ENCODE data around the gene SLC44A2. TPM values are rescaled to one million over a fixed set of nuclear protein-coding genes. Genes with fewer than 3 reads are reported as not detected.

The SLC44A2 gene
- total and polyA plus RNA-seq, 2 of the 8 experiments (the other 6 are each of a cell fraction or from before 2014, with no cell fraction given), result 105 to 120 TPM

- TF ChIP-seq RNF2 (IDR thresholded peaks at IDR 0.05; ENCODE audit: borderline replicate concordance, low read depth, low read length, missing control alignments, poor library complexity, severe bottlenecking) (no peak), SIX5 (IDR thresholded peaks at IDR 0.05; ENCODE audit: low read depth, low read length) (peak; percentile 32; the same call in 1 of the 2 replicates), HDAC6 (IDR thresholded peaks at IDR 0.05; ENCODE audit: low read depth, low read length) (no peak), CTBP2 (IDR thresholded peaks at IDR 0.05; ENCODE audit: borderline replicate concordance, insufficient read depth, insufficient read length, low read length) (no peak), EGR1 (IDR thresholded peaks at IDR 0.05; ENCODE audit: borderline replicate concordance, low read depth, low read length) (peak; percentile 16; the same call in 1 of the 2 replicates), CREB1 (IDR thresholded peaks at IDR 0.05) (peak; percentile 88), ATF2 (IDR thresholded peaks at IDR 0.05; ENCODE audit: low read length) (0 out of 2 replicates have a peak, but pooled peaks have one; percentile 71), BRCA1 (IDR thresholded peaks at IDR 0.05; ENCODE audit: low read depth, low read length) (0 out of 2 replicates have a peak, but pooled peaks have one; percentile 1)
Observed at GRCh38 chr19:10653732-10654609, 28.6 kb downstream of the SLC44A2 start, which contains the start of gene ILF3 (continued).

Data from H1 (cell line).